ENCODE measurements around the gene TRIM66. TPM values are rescaled to one million over a fixed set of nuclear protein-coding genes. Genes with fewer than 3 reads are reported as not detected.

TRIM66 gene
- polyA plus RNA-seq, 10 donors: 0.89 to 6.8 (median 2.6) TPM

- no peak for DNase-seq
These were observed 68.0 kb downstream of the TRIM66 start for GRCh38 chr11:8614497-8614896.

- DNase-seq: no peak
These were observed 69.4 kb downstream of the TRIM66 start for GRCh38 chr11:8613036-8613435.

- DNase-seq: no peak
These were observed 69.9 kb downstream of the TRIM66 start for GRCh38 chr11:8612522-8612921.

- peak in 1 of 3 donors; percentile 21 for DNase-seq
These were observed 71.8 kb downstream of the TRIM66 start for GRCh38 chr11:8610532-8611116.

- no peak for DNase-seq
These were observed 73.8 kb downstream of the TRIM66 start for GRCh38 chr11:8608652-8609051.

GRCh38 chr11:8605971-8606563 lies 76.4 kb downstream of the TRIM66 start:
- DNase-seq: no peak

GRCh38 chr11:8604078-8604723 lies 78.3 kb downstream of the TRIM66 start:
- peak; percentile 75 to 99 (median 80) for DNase-seq

- DNase-seq: no peak
These were observed 78.8 kb downstream of the TRIM66 start for GRCh38 chr11:8603696-8604077.

GRCh38 chr11:8601376-8602133 lies 80.9 kb downstream of the TRIM66 start:
- no peak for DNase-seq

- DNase-seq: no peak
These were observed 84.0 kb downstream of the TRIM66 start for GRCh38 chr11:8598506-8598905.

- peak; percentile 12 to 41 (median 18) for DNase-seq
These were observed 85.3 kb downstream of the TRIM66 start for GRCh38 chr11:8597182-8597581.

- no peak for DNase-seq
These were observed 85.9 kb downstream of the TRIM66 start for GRCh38 chr11:8596504-8597046.

GRCh38 chr11:8593935-8594909 lies 88.2 kb downstream of the TRIM66 start, which contains the start of gene STK33:
TSS of gene STK33 (minus strand) at chr11:8594228. CDS start at chr11:8474905, 119,323 bp downstream.
- DNase-seq: peak in 2 of 3 donors; percentile 33 to 70

- DNase-seq: no peak
These were observed 89.0 kb downstream of the TRIM66 start for GRCh38 chr11:8593455-8593854.

GRCh38 chr11:8587915-8588314 lies 94.5 kb downstream of the TRIM66 start:
- no peak for DNase-seq

GRCh38 chr11:8586805-8587204 lies 95.7 kb downstream of the TRIM66 start:
- DNase-seq: no peak

GRCh38 chr11:8586184-8586583 lies 96.3 kb downstream of the TRIM66 start:
- no peak for DNase-seq

- no peak for DNase-seq
These were observed 98.0 kb downstream of the TRIM66 start for GRCh38 chr11:8584511-8584910.

- no peak for DNase-seq
These were observed 98.4 kb downstream of the TRIM66 start for GRCh38 chr11:8584082-8584481.

GRCh38 chr11:8581300-8581699 lies 101.2 kb downstream of the TRIM66 start:
- DNase-seq: no peak

All from muscle of back (tissue), 11 donors.